Astrocyte (in vitro differentiated cells and primary cell): ENCODE data around the gene NFU1. TPM values are rescaled to one million over a fixed set of nuclear protein-coding genes. Genes with fewer than 3 reads are reported as not detected.

Experiments used
- DNase-seq: peaks from one replicate; pipeline ENCODE4 v3.0.0-alpha.2; 2010; ENCODE audit warnings: low read depth
- FAIRE-seq: peaks from 2 replicates; lab custom pipeline; 2011; peaks lifted over from hg19 to GRCh38; lab: Jason Lieb, UNC
- H2AFZ ChIP-seq: 2 replicates; pipeline ENCODE4 v1.6.0; 2012; ENCODE audit warnings: low read depth, low read length, inconsistent platforms
- H3K27ac ChIP-seq: 2 replicates; pipeline ENCODE4 v1.5.1; 2011; ENCODE audit warnings: low read depth, low read length, inconsistent platforms
- H3K27me3 ChIP-seq: 2 replicates; pipeline ENCODE4 v1.6.0; 2011; ENCODE audit warnings: low read length, inconsistent platforms; ENCODE audit not compliant: insufficient read depth
- H3K36me3 ChIP-seq: 2 replicates; pipeline ENCODE4 v1.5.1; 2011; ENCODE audit warnings: low read length, inconsistent platforms; ENCODE audit not compliant: insufficient read depth
- H3K4me1 ChIP-seq: 2 replicates; pipeline ENCODE4 v1.5.1; 2011; ENCODE audit warnings: low read length, inconsistent platforms; ENCODE audit not compliant: insufficient read depth
- H3K4me2 ChIP-seq: 2 replicates; pipeline ENCODE4 v1.6.0; 2012; ENCODE audit warnings: low read length, inconsistent platforms
- H3K4me3 ChIP-seq: 2 replicates; pipeline ENCODE4 v1.5.1; 2011; ENCODE audit warnings: low read depth, mild to moderate bottlenecking, low read length, inconsistent platforms; ENCODE audit not compliant: insufficient read depth
- H3K79me2 ChIP-seq: 2 replicates; pipeline ENCODE4 v1.6.0; 2012; ENCODE audit warnings: mild to moderate bottlenecking, low read length, inconsistent platforms; ENCODE audit not compliant: insufficient read depth
- H3K9ac ChIP-seq: 2 replicates; pipeline ENCODE4 v1.6.0; 2012; ENCODE audit warnings: mild to moderate bottlenecking, low read length, inconsistent platforms
- H3K9me3 ChIP-seq: 2 replicates; pipeline ENCODE4 v1.5.1; 2012; ENCODE audit warnings: low read depth, mild to moderate bottlenecking, low read length, inconsistent platforms; ENCODE audit not compliant: insufficient read depth
- H4K20me1 ChIP-seq: 2 replicates; pipeline ENCODE4 v1.6.0; 2012; ENCODE audit warnings: low read length, inconsistent platforms; ENCODE audit not compliant: insufficient read depth
- H3K27ac Mint-ChIP-seq: one replicate; pipeline ENCODE4 v1.8.0; 2021; ENCODE audit warnings: mild to moderate bottlenecking, mixed read lengths; ENCODE audit not compliant: unreplicated experiment
- H3K27me3 Mint-ChIP-seq: one replicate; pipeline ENCODE4 v1.8.0; 2021; ENCODE audit warnings: low read depth, mixed read lengths; ENCODE audit not compliant: unreplicated experiment
- H3K36me3 Mint-ChIP-seq: one replicate; pipeline ENCODE4 v1.8.0; 2021; ENCODE audit warnings: low read depth, mixed read lengths; ENCODE audit not compliant: unreplicated experiment
- H3K4me1 Mint-ChIP-seq: one replicate; pipeline ENCODE4 v1.8.0; 2021; ENCODE audit warnings: low read depth, mixed read lengths; ENCODE audit not compliant: unreplicated experiment
- H3K4me3 Mint-ChIP-seq: one replicate; pipeline ENCODE4 v1.8.0; 2021; ENCODE audit warnings: mild to moderate bottlenecking, moderate library complexity, mixed read lengths; ENCODE audit not compliant: unreplicated experiment
- H3K9me3 Mint-ChIP-seq: one replicate; pipeline ENCODE4 v1.8.0; 2021; ENCODE audit warnings: mild to moderate bottlenecking, mixed read lengths; ENCODE audit not compliant: unreplicated experiment
- EZH2 ChIP-seq: IDR thresholded peaks from 2 replicates; pipeline ENCODE4 v1.6.1; 2012; ENCODE audit warnings: mild to moderate bottlenecking, low read length, inconsistent platforms; ENCODE audit not compliant: insufficient read depth
- total RNA-seq: library from RNA; stranded (reverse); gene quantifications from 2 replicates; pipeline ENCODE4 v1.2.1, GENCODE V29; 2021
- TF ChIP-seq, protein P1 (sequence below): IDR thresholded peaks from 2 replicates; pipeline ENCODE4 v1.5.1; 2011; ENCODE audit warnings: low read depth, mild to moderate bottlenecking, inconsistent platforms, low read length, moderate library complexity; ENCODE audit not compliant: insufficient read depth

NFU1 gene
- total RNA-seq, 1 donor from 2014 or later = 46.6 TPM

DNA sequence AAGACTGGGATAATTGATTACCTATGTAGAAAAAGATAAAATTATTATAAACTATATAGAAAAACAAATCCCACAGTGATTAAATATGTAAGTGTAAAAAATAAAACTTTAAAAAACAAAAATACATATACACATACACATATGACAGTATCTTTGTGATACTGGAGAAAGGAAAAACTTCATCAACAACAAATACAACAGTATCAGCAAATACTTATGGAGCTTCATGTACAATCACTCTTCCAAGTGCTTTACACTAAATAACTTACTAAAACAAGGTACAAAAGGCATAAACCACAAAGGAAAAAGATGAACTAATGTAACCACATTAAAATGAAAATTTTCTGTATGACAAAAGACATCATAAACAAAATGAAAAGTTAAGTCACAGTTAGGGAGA is 26.1 kb downstream of the NFU1 start:
- Histone ChIP-seq H3K4me1 (no peaks in the 10 kb centered on the region), H3K4me3 (no peak overlapping the region), H3K36me3 (no peaks in the 10 kb centered on the region), H3K27ac (no peak overlapping the region), H4K20me1 (no peaks in the 10 kb centered on the region), H3K27me3 (no peaks in the 10 kb centered on the region), H2AFZ (no peak overlapping the region), H3K79me2 (no peaks in the 10 kb centered on the region), H3K9ac (no peak overlapping the region), H3K9me3 (no peaks in the 10 kb centered on the region), H3K4me2 (no peak overlapping the region)
- FAIRE-seq (no peak), DNase-seq (no peak)
- Mint-ChIP-seq H3K36me3 (peaks cover 14% of the 10 kb centered on the region), H3K27ac (no peak overlapping the region), H3K4me1 (no peaks in the 10 kb centered on the region), H3K9me3 (peaks cover 2% of the 10 kb centered on the region), H3K27me3 (no peaks in the 10 kb centered on the region), H3K4me3 (no peak overlapping the region)
- TF ChIP-seq, protein P1, sequence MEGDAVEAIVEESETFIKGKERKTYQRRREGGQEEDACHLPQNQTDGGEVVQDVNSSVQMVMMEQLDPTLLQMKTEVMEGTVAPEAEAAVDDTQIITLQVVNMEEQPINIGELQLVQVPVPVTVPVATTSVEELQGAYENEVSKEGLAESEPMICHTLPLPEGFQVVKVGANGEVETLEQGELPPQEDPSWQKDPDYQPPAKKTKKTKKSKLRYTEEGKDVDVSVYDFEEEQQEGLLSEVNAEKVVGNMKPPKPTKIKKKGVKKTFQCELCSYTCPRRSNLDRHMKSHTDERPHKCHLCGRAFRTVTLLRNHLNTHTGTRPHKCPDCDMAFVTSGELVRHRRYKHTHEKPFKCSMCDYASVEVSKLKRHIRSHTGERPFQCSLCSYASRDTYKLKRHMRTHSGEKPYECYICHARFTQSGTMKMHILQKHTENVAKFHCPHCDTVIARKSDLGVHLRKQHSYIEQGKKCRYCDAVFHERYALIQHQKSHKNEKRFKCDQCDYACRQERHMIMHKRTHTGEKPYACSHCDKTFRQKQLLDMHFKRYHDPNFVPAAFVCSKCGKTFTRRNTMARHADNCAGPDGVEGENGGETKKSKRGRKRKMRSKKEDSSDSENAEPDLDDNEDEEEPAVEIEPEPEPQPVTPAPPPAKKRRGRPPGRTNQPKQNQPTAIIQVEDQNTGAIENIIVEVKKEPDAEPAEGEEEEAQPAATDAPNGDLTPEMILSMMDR = no peak
- no peak for TF ChIP-seq EZH2

DNA sequence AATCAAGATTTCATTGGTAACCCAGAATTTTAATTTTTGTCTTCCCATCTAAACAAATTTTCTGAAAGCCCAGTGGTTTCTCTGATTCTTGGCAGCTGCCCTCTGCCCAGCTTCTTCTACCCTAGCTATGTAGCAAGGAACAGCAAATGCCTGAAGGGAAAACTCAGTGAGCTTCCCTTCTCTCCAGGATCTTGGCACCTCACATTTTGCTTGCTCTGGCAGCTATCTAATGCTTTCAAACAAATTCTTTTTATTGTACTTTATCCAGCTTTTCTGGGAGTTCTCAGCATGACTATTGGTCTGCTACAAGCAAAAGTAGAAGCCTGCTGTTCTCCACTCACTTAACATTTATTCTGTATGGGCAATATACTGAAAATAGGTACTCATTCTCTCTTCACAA is 31.9 kb downstream of the NFU1 start:
- Histone ChIP-seq H3K4me3 (no peak overlapping the region), H3K4me2 (no peak overlapping the region), H2AFZ (no peak overlapping the region), H3K27ac (no peak overlapping the region), H3K4me1 (no peaks in the 10 kb centered on the region), H3K36me3 (peaks cover 9% of the 10 kb centered on the region), H4K20me1 (no peaks in the 10 kb centered on the region), H3K79me2 (no peaks in the 10 kb centered on the region), H3K9me3 (no peaks in the 10 kb centered on the region), H3K27me3 (no peaks in the 10 kb centered on the region), H3K9ac (no peak overlapping the region)
- Mint-ChIP-seq H3K9me3 (peaks cover 2% of the 10 kb centered on the region), H3K4me1 (no peaks in the 10 kb centered on the region), H3K27me3 (no peaks in the 10 kb centered on the region), H3K36me3 (peaks cover 27% of the 10 kb centered on the region), H3K4me3 (no peak overlapping the region), H3K27ac (no peak overlapping the region)
- no peak for DNase-seq
- TF ChIP-seq EZH2 = no peak
- TF ChIP-seq, protein P1 = no peak
- no peak for FAIRE-seq

DNA sequence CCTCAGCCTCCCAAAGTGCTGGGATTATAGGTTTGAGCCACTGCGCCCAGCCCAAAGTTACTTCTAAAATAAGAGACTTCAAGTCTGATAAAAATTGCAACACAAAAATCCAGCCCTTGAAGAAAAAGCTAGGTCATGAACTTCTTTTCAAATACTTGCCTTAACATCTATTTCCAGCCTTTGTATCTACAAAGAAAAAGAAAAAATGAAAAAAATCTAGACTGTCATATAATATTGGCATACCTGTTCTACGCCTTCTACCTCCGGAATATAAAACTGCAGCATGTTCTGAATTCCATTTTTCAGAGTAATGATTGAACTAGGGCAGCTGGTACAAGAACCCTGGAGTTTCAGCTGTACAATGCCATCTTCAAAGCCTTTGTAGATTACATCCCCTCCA is 37.1 kb downstream of the NFU1 start:
- Mint-ChIP-seq H3K36me3 (peaks cover 13% of the 10 kb centered on the region), H3K27me3 (no peaks in the 10 kb centered on the region), H3K27ac (no peak overlapping the region), H3K4me1 (no peaks in the 10 kb centered on the region), H3K9me3 (no peaks in the 10 kb centered on the region), H3K4me3 (no peak overlapping the region)
- H3K36me3 ChIP-seq = peaks cover 21% of the 10 kb centered on the region
- H3K9me3 ChIP-seq = no peaks in the 10 kb centered on the region
- H3K9ac ChIP-seq = no peak overlapping the region
- no peaks in the 10 kb centered on the region for H3K79me2 ChIP-seq
- H3K4me2 ChIP-seq = no peak overlapping the region
- FAIRE-seq (no peak), DNase-seq (no peak)
- H3K4me3 ChIP-seq = no peak overlapping the region
- no peaks in the 10 kb centered on the region for H3K4me1 ChIP-seq
- no peaks in the 10 kb centered on the region for H4K20me1 ChIP-seq
- no peak overlapping the region for H2AFZ ChIP-seq
- no peaks in the 10 kb centered on the region for H3K27me3 ChIP-seq
- H3K27ac ChIP-seq = no peak overlapping the region
- no peak for TF ChIP-seq EZH2
- TF ChIP-seq, protein P1 = no peak
